HL-60 (cell line): ENCODE results near the gene IL1RAPL1.

ENCODE experiments used
- DNase-seq, 2 experiments: peaks; one replicate each; pipeline ENCODE4 v3.0.0-alpha.2; 2010 to 2020; ENCODE audit warnings: low read depth in 1 of 2, low spot score in 1 of 2
- H3K27ac ChIP-seq: fragments of 250-450 bp; sonication (Bioruptor Pico); replicated peaks from 2 replicates; pipeline ENCODE4 v1.5.1; 2020; ENCODE audit warnings: mild to moderate bottlenecking, moderate library complexity
- H3K27me3 ChIP-seq: fragments of 250-450 bp; sonication (Bioruptor Pico); 2 replicates; pipeline ENCODE4 v1.5.1; 2021; ENCODE audit warnings: mild to moderate bottlenecking, moderate library complexity; ENCODE audit not compliant: insufficient read depth, poor library complexity, severe bottlenecking
- H3K4me3 ChIP-seq: replicated peaks from 2 replicates; pipeline ENCODE4 v1.5.1; 2011; ENCODE audit warnings: mild to moderate bottlenecking, control low read depth, low read length; ENCODE audit not compliant: insufficient read depth
- CTCF ChIP-seq: IDR thresholded peaks from one replicate; pipeline ENCODE4 v1.5.1; 2011; ENCODE audit warnings: low read length, control low read depth, inconsistent platforms; ENCODE audit not compliant: insufficient read depth
- GABPA ChIP-seq: IDR thresholded peaks from 2 replicates; pipeline ENCODE4 v1.6.1; 2012; ENCODE audit warnings: low read depth
- POLR2AphosphoS5 ChIP-seq: IDR thresholded peaks from 2 replicates; pipeline ENCODE4 v1.6.1; 2012; ENCODE audit warnings: low read depth
- SPI1 ChIP-seq: IDR thresholded peaks from 2 replicates; pipeline ENCODE4 v1.6.1; 2012; ENCODE audit warnings: low read depth, mild to moderate bottlenecking, borderline replicate concordance
- TF ChIP-seq, protein P1 (sequence below): IDR thresholded peaks from 2 replicates; pipeline ENCODE4 v1.6.1; 2012; ENCODE audit warnings: low read depth; ENCODE audit not compliant: insufficient replicate concordance

IL1RAPL1 gene

GRCh38 chrX:29039501-29039900 lies 452.3 kb downstream of the IL1RAPL1 start:
- TF ChIP-seq SPI1: no peak
- TF ChIP-seq, protein P1, sequence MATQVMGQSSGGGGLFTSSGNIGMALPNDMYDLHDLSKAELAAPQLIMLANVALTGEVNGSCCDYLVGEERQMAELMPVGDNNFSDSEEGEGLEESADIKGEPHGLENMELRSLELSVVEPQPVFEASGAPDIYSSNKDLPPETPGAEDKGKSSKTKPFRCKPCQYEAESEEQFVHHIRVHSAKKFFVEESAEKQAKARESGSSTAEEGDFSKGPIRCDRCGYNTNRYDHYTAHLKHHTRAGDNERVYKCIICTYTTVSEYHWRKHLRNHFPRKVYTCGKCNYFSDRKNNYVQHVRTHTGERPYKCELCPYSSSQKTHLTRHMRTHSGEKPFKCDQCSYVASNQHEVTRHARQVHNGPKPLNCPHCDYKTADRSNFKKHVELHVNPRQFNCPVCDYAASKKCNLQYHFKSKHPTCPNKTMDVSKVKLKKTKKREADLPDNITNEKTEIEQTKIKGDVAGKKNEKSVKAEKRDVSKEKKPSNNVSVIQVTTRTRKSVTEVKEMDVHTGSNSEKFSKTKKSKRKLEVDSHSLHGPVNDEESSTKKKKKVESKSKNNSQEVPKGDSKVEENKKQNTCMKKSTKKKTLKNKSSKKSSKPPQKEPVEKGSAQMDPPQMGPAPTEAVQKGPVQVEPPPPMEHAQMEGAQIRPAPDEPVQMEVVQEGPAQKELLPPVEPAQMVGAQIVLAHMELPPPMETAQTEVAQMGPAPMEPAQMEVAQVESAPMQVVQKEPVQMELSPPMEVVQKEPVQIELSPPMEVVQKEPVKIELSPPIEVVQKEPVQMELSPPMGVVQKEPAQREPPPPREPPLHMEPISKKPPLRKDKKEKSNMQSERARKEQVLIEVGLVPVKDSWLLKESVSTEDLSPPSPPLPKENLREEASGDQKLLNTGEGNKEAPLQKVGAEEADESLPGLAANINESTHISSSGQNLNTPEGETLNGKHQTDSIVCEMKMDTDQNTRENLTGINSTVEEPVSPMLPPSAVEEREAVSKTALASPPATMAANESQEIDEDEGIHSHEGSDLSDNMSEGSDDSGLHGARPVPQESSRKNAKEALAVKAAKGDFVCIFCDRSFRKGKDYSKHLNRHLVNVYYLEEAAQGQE: no peak
- TF ChIP-seq POLR2AphosphoS5: no peak
- TF ChIP-seq CTCF: no peak
- no peak for TF ChIP-seq GABPA
- H3K27me3 ChIP-seq: no peaks in the 10 kb centered on the region
- no peak overlapping the region for H3K4me3 ChIP-seq
- no peak for DNase-seq
- no peak overlapping the region for H3K27ac ChIP-seq

DNA sequence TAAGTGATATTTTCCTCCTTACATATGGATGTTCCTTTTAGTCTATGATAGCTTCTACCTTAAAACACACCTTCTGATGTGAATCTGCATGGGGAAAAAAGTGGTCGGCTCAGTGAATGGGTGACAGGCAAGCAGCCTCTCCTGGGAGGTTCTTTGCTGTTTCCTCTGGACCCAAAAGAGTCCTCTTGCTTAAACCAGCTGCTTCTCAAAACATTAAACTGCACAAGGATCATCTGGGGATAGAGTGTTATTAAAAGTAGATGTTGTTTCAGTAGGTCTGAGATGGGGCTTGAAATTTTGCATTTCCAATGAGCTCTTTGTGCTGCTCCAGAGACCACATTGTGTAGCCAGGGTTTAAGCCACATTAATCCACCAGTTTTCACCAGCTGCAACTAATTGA lies 452.9 kb downstream of the IL1RAPL1 start:
- no peak for TF ChIP-seq POLR2AphosphoS5
- TF ChIP-seq, protein P1: no peak
- TF ChIP-seq SPI1: no peak
- TF ChIP-seq CTCF: no peak
- TF ChIP-seq GABPA: no peak
- no peak for DNase-seq

DNA sequence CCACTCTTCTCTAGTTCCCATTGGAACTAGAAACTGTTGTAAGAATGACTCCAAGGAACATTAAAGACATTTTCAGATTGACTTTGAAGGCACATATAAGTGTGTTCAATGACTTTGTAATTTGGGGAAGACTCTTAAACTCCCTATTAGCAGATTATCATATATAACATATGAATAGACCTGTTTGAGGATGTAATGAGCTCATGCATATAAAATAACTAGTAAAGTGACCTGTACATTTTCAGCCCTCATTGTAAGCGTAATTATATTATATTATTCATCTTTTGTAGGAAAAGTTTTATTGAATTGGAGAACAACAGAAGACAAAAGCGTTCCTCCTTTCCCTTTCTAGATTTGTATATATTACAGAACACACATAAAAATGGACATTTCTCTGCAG lies 455.1 kb downstream of the IL1RAPL1 start:
- DNase-seq: no peak
- TF ChIP-seq CTCF: no peak
- TF ChIP-seq GABPA: no peak
- TF ChIP-seq, protein P1: no peak
- no peak for TF ChIP-seq POLR2AphosphoS5
- TF ChIP-seq SPI1: no peak
- Histone ChIP-seq H3K27me3 (no peaks in the 10 kb centered on the region), H3K27ac (no peak overlapping the region), H3K4me3 (no peak overlapping the region)

More for the DNA sequence above, 452.9 kb downstream of the IL1RAPL1 start:
- no peak overlapping the region for H3K4me3 ChIP-seq
- H3K27me3 ChIP-seq: no peaks in the 10 kb centered on the region
- H3K27ac ChIP-seq: no peak overlapping the region
